Activated naive CD4-positive, alpha-beta T cell treated with anti-CD3 and anti-CD28 coated beads, Interleukin-2, amount 50 U/mL, for 72 hours (primary cell): Measurements from ENCODE around the gene BTF3L4. TPM values are rescaled to one million over a fixed set of nuclear protein-coding genes. Genes with fewer than 3 reads are reported as not detected.

ENCODE experiments used
- total RNA-seq, 2 donors: library from RNA; stranded (reverse); gene quantifications; one replicate each; pipeline ENCODE4 v1.2.3, GENCODE V29; 2022

The BTF3L4 gene
- total RNA-seq, 2 donors from 2014 or later = 28.8 to 29.9 TPM

Other genes with a start within 250 kb of the BTF3L4 start
- 100 to 1,000 TPM; 132 to 163 TPM for gene NRDC, start 177.6 kb upstream of the BTF3L4 start, total RNA-seq
- gene RAB3B, start 65.6 kb upstream of the BTF3L4 start, total RNA-seq = under 1 TPM; 0.08 to 0.34 TPM
- gene KTI12, start 22.5 kb upstream of the BTF3L4 start, total RNA-seq = 10 to 100 TPM; 12.2 to 12.3 TPM
- gene TXNDC12, start 1.1 kb upstream of the BTF3L4 start, total RNA-seq = 10 to 100 TPM; 42.8 to 45.0 TPM
- gene ZFYVE9, start 85.8 kb downstream of the BTF3L4 start, total RNA-seq = 1 to 10 TPM; 1.4 to 5.1 TPM